OCI-LY1 (cell line): ENCODE measurements around the gene RNASEH2B.

ENCODE experiments used
- H2AFZ ChIP-seq: fragments of 200-600 bp; sonication (generic), shearing (Covaris generic); 2 replicates; pipeline ENCODE4 v1.6.0; 2014; ENCODE audit warnings: antibody characterized with exemption, mild to moderate bottlenecking, low read length
- H3F3A ChIP-seq: fragments of 200-600 bp; sonication (generic), shearing (Covaris generic); 2 replicates; pipeline ENCODE4 v1.6.0; 2014; ENCODE audit warnings: mild to moderate bottlenecking, antibody characterized with exemption, low read length, moderate library complexity; ENCODE audit not compliant: insufficient read depth
- H3K27ac ChIP-seq: fragments of 200-600 bp; sonication (generic); 2 replicates; pipeline ENCODE4 v1.5.1; 2014; ENCODE audit warnings: low read length, mixed run types, mild to moderate bottlenecking, low read depth; ENCODE audit not compliant: poor library complexity, severe bottlenecking
- H3K27me3 ChIP-seq: fragments of 200-600 bp; sonication (generic); 2 replicates; pipeline ENCODE4 v1.6.0; 2014; ENCODE audit warnings: antibody characterized with exemption, mild to moderate bottlenecking, low read length, moderate library complexity; ENCODE audit not compliant: insufficient read depth
- H3K36me3 ChIP-seq: fragments of 200-600 bp; sonication (generic); 2 replicates; pipeline ENCODE4 v1.6.1; 2014; ENCODE audit warnings: mild to moderate bottlenecking, antibody characterized with exemption, low read length, moderate library complexity, mixed read lengths; ENCODE audit not compliant: insufficient read depth
- H3K4me1 ChIP-seq: fragments of 200-600 bp; sonication (generic); 2 replicates; pipeline ENCODE4 v1.5.1; 2014; ENCODE audit warnings: mild to moderate bottlenecking, low read length, moderate library complexity; ENCODE audit not compliant: insufficient read depth, severe bottlenecking
- H3K4me2 ChIP-seq: fragments of 200-600 bp; sonication (generic), shearing (Covaris generic); 2 replicates; pipeline ENCODE4 v1.6.1; 2014; ENCODE audit warnings: low read length
- H3K4me3 ChIP-seq: fragments of 200-600 bp; sonication (generic); 2 replicates; pipeline ENCODE4 v1.5.1; 2014; ENCODE audit warnings: low read length, low read depth, mild to moderate bottlenecking, mixed read lengths; ENCODE audit not compliant: poor library complexity, severe bottlenecking
- H3K79me2 ChIP-seq: fragments of 200-600 bp; shearing (Covaris generic); 2 replicates; pipeline ENCODE4 v1.6.1; 2016; ENCODE audit warnings: mixed run types, low read length, mixed read lengths; ENCODE audit not compliant: insufficient read depth
- H3K9ac ChIP-seq: fragments of 200-600 bp; sonication (generic), shearing (Covaris generic); 2 replicates; pipeline ENCODE4 v1.6.1; 2014; ENCODE audit warnings: mild to moderate bottlenecking, low read length, mixed read lengths
- H3K9me2 ChIP-seq: fragments of 200-600 bp; sonication (generic), shearing (Covaris generic); 2 replicates; pipeline ENCODE4 v1.6.1; 2014; ENCODE audit warnings: low read depth, mild to moderate bottlenecking, low read length, mixed read lengths
- H3K9me3 ChIP-seq: fragments of 200-600 bp; shearing (Covaris generic); 2 replicates; pipeline ENCODE4 v1.6.1; 2014; ENCODE audit warnings: low read length, mixed read lengths
- H4K20me1 ChIP-seq: fragments of 200-600 bp; sonication (generic), shearing (Covaris generic); 2 replicates; pipeline ENCODE4 v1.6.0; 2016; ENCODE audit warnings: mild to moderate bottlenecking, low read length; ENCODE audit not compliant: insufficient read depth
- EZH2 ChIP-seq: fragments of 200-600 bp; sonication (generic), shearing (Covaris generic); IDR thresholded peaks from 2 replicates; pipeline ENCODE4 v1.8.0; 2017; ENCODE audit warnings: borderline replicate concordance, mixed run types, mild to moderate bottlenecking, antibody characterized with exemption, low read length, moderate library complexity, mixed read lengths

Gene RNASEH2B

GRCh38 chr13:51005566-51005965, 96.0 kb downstream of the RNASEH2B start:
- Histone ChIP-seq H3K27ac (no peak overlapping the region), H4K20me1 (no peaks in the 10 kb centered on the region), H3K27me3 (no peaks in the 10 kb centered on the region; the same call in 1 of the 2 replicates), H3K9me2 (no peaks in the 10 kb centered on the region), H2AFZ (no peak overlapping the region), H3F3A (no peaks in the 10 kb centered on the region), H3K4me1 (no peaks in the 10 kb centered on the region), H3K36me3 (no peaks in the 10 kb centered on the region), H3K9ac (no peak overlapping the region), H3K4me2 (no peak overlapping the region), H3K9me3 (no peaks in the 10 kb centered on the region), H3K4me3 (no peak overlapping the region), H3K79me2 (no peaks in the 10 kb centered on the region)
- no peak for TF ChIP-seq EZH2
